K562 (cell line): Measurements from ENCODE around the gene TNNI2. TPM values are rescaled to one million over a fixed set of nuclear protein-coding genes. Genes with fewer than 3 reads are reported as not detected.

Experiments
- ATAC-seq: fragments of 200-7000 bp; cut with Tn5 transposase; 3 replicates; pipeline ENCODE4 v1.9.1; 2020; ENCODE audit warnings: moderate library complexity
- BruUV-seq: library from RNA; stranded (reverse); fragments of 400-500 nt; replicated peaks from 2 replicates; lab custom pipeline; 2021; lab: Mats Ljungman, UMichigan
- CTCF ChIA-PET: fragments of 300-600 bp; formaldehyde crosslinking; extraction: SDS; loops from one replicate; lab custom pipeline; 2021; ENCODE audit warnings: low intra/inter-chr PET ratio; lab: Yijun Ruan, JAX
- POLR2A ChIA-PET: fragments of 300-600, 350-650 bp; sonication (Branson Sonifier 250); formaldehyde crosslinking; extraction: SDS; loops from one replicate; lab custom pipeline; 2021; ENCODE audit warnings: antibody characterized with exemption, inconsistent platforms; lab: Yijun Ruan, JAX
- DNase-seq, 4 experiments: peaks; one replicate each; pipeline versions ENCODE4 v3.0.0 to v3.0.0-alpha.2; 2011 to 2018; ENCODE audit warnings: low spot score in 3 of 4, mixed read lengths in 3 of 4; ENCODE audit errors: extremely low read depth in 1 of 4
- FAIRE-seq: peaks from 2 replicates; lab custom pipeline; 2011; peaks lifted over from hg19 to GRCh38; lab: Jason Lieb, UNC
- H2AFZ ChIP-seq: 2 replicates; pipeline ENCODE4 v1.6.0; 2011; ENCODE audit warnings: low read depth, low read length, control low read depth, inconsistent platforms
- H3K27ac ChIP-seq: fragments of 200-600 bp; 3 replicates; pipeline ENCODE4 v1.8.0; 2011; ENCODE audit warnings: low read depth, mild to moderate bottlenecking, control low read depth, inconsistent platforms, low read length, moderate library complexity, mixed read lengths; ENCODE audit errors: extremely low read depth
- H3K27me3 ChIP-seq, 2 experiments: fragments of 300-600 bp in 1 of 2; 2 replicates in 1 of 2; 3 replicates in 1 of 2; pipeline versions ENCODE4 v1.6.0 to v1.8.0; 2011; ENCODE audit warnings: inconsistent platforms in 2 of 2, low read length in 2 of 2, mild to moderate bottlenecking in 1 of 2, mixed read lengths in 1 of 2, moderate library complexity in 1 of 2; ENCODE audit not compliant: control insufficient read depth in 2 of 2, insufficient read depth in 2 of 2
- H3K36me3 ChIP-seq: fragments of 300-600 bp; 3 replicates; pipeline ENCODE4 v1.8.0; 2011; ENCODE audit warnings: mild to moderate bottlenecking, low read length, inconsistent platforms; ENCODE audit not compliant: control insufficient read depth, insufficient read depth
- H3K4me1 ChIP-seq, 2 experiments: fragments of 200-600 bp in 1 of 2; replicated peaks in 1 of 2; 2 replicates in 1 of 2; 3 replicates in 1 of 2; pipeline versions ENCODE4 v1.5.1 to v1.8.0; 2011; ENCODE audit warnings: inconsistent platforms in 2 of 2, low read length in 2 of 2, mild to moderate bottlenecking in 1 of 2, mixed read lengths in 1 of 2, moderate library complexity in 1 of 2; ENCODE audit not compliant: control insufficient read depth in 2 of 2, insufficient read depth in 2 of 2
- H3K4me2 ChIP-seq: 2 replicates; pipeline ENCODE4 v1.6.1; 2011; ENCODE audit warnings: low read length, control low read depth, inconsistent platforms, mixed read lengths; ENCODE audit not compliant: insufficient read depth
- H3K4me3 ChIP-seq: fragments of 200-600 bp; sonication (generic), shearing (Covaris generic); 2 replicates; pipeline ENCODE4 v1.5.1; 2016; ENCODE audit warnings: control low read depth, inconsistent platforms
- H3K79me2 ChIP-seq: fragments of 200-600 bp; 3 replicates; pipeline ENCODE4 v1.8.0; 2011; ENCODE audit warnings: low read length, inconsistent platforms; ENCODE audit not compliant: control insufficient read depth, insufficient read depth
- H3K9ac ChIP-seq, 2 experiments: 2 replicates each; pipeline versions ENCODE4 v1.6.0 to v1.6.1; 2011; ENCODE audit warnings: low read depth in 2 of 2, low read length in 2 of 2, control low read depth in 1 of 2, inconsistent platforms in 1 of 2, mild to moderate bottlenecking in 1 of 2, mixed read lengths in 1 of 2; ENCODE audit not compliant: insufficient read depth in 1 of 2
- H3K9me1 ChIP-seq: one replicate; pipeline ENCODE4 v1.6.0; 2011; ENCODE audit warnings: inconsistent platforms, mild to moderate bottlenecking, low read length, moderate library complexity; ENCODE audit not compliant: control insufficient read depth, insufficient read depth
- H3K9me3 ChIP-seq: replicated peaks from 2 replicates; pipeline ENCODE4 v1.5.1; 2011; ENCODE audit warnings: low read depth, low read length, inconsistent platforms; ENCODE audit not compliant: control insufficient read depth, insufficient read depth
- H4K20me1 ChIP-seq: replicated peaks from 2 replicates; pipeline ENCODE4 v1.6.1; 2011; ENCODE audit warnings: low read length, inconsistent platforms, mixed read lengths; ENCODE audit not compliant: control insufficient read depth, insufficient read depth
- CREM ChIP-seq: IDR thresholded peaks from 2 replicates; pipeline ENCODE4 v1.6.1; 2014; ENCODE audit warnings: antibody characterized with exemption, low read depth
- CTCF ChIP-seq, 3 experiments: IDR thresholded peaks in 2 of 3; conservative IDR thresholded peaks in 1 of 3; 2 replicates each; pipeline ENCODE4 v1.5.1; 2011 to 2012; ENCODE audit warnings: low read length in 3 of 3, mild to moderate bottlenecking in 3 of 3, control low read depth in 2 of 3, improper control_type of control experiment in 1 of 3, inconsistent platforms in 1 of 3, low read depth in 1 of 3, mixed read lengths in 1 of 3, moderate library complexity in 1 of 3; ENCODE audit not compliant: insufficient read depth in 2 of 3
- E2F4 ChIP-seq: sonication (generic); formaldehyde crosslinking; IDR thresholded peaks from 2 replicates; pipeline ENCODE4 v1.8.0; 2022; ENCODE audit warnings: mild to moderate bottlenecking, low read depth, missing genetic modification reagents
- HBP1 ChIP-seq: fragments of 450-650 bp; formaldehyde crosslinking; IDR thresholded peaks from 2 replicates; pipeline ENCODE4 v1.4.0; 2022; ENCODE audit warnings: missing genetic modification characterization
- RAD21 ChIP-seq, 2 experiments: fragments of 250-450 bp in 1 of 2; fragments of 450-650 bp in 1 of 2; sonication (Bioruptor Pico) in 1 of 2; formaldehyde crosslinking in 1 of 2; IDR thresholded peaks in 1 of 2; conservative IDR thresholded peaks in 1 of 2; 2 replicates each; pipeline versions ENCODE4 v1.4.0 to v1.8.0; 2020 to 2022; ENCODE audit warnings: mild to moderate bottlenecking in 2 of 2, moderate library complexity in 1 of 2
- WGBS: fragments of 100-300 bp; shearing (Covaris generic); methylation state at CpG from one replicate; pipeline ENCODE4 v1.1.6; 2016; ENCODE audit warnings: low coverage, mixed read lengths; ENCODE audit not compliant: insufficient coverage; ENCODE audit errors: missing lambda C conversion rate; 5-methylcytosine and 5-hydroxymethylcytosine counted together
- in situ Hi-C: fragments of 300-500 bp; cut with MboI; formaldehyde crosslinking; loops from 4 replicates; pipeline ENCODE4 v1.15.0; 2018; ENCODE audit warnings: inconsistent platforms, mixed read lengths
- intact Hi-C: fragments of 100-400 bp; cut with micrococcal nuclease; formaldehyde crosslinking; loops from 2 replicates; pipeline ENCODE4 v1.14.2; 2022
- polyA plus RNA-seq, 8 experiments: library from polyadenylated mRNA; depleted of rRNA in 4 of 8; stranded (reverse) in 5 of 8; unstranded in 3 of 8; fragments of >200 nt; fragmentation: Nextera tagmentation in 2 of 8; fragmentation: Illumina TruSeq in 1 of 8; extraction: Ambion mirVana in 2 of 8; extraction: Trizol in 1 of 8; gene quantifications; 2 replicates each; pipeline versions ENCODE4 v1.2.1 to v1.2.3, GENCODE V29; 2011 to 2014; ENCODE audit warnings: inconsistent platforms in 1 of 8, missing spikeins in 1 of 8
- total RNA-seq, 7 experiments: library from RNA; depleted of rRNA in 6 of 7; stranded (reverse); fragments of >200 nt in 6 of 7; fragmentation: Illumina TruSeq in 2 of 7; extraction: Trizol in 2 of 7; gene quantifications; 2 replicates each; pipeline versions ENCODE4 v1.2.1 to v1.2.3, GENCODE V29; 2011 to 2021; ENCODE audit warnings: low replicate concordance in 1 of 7

Gene TNNI2
- total and polyA plus RNA-seq, 9 of the 15 experiments (the other 6 are each of a cell fraction or from before 2014, with no cell fraction given): not detected

- no peak overlapping the region for H3K27ac ChIP-seq
- no peak overlapping the region for H3K9ac ChIP-seq
- H3K4me3 ChIP-seq: no peak overlapping the region
- no peaks in the 10 kb centered on the region for H3K79me2 ChIP-seq
- no peak overlapping the region for H3K4me2 ChIP-seq
- H3K4me1 ChIP-seq: peaks cover 0 to 44% of the 10 kb centered on the region in 2 experiments; a peak in 2 of 5 replicates
- H3K27me3 ChIP-seq: peaks cover 0 to 44% of the 10 kb centered on the region in 2 experiments; a peak in 3 of 5 replicates
- DNase-seq (peak; percentile 55 to 65 (median 62)), FAIRE-seq (no peak), ATAC-seq (peak; percentile 44; the same call in 2 of the 3 replicates)
- H4K20me1 ChIP-seq: peaks cover 7% of the 10 kb centered on the region
- whole genome bisulfite sequencing: 0% methylated on average over 15 of the region's 15 CpGs
- no peaks in the 10 kb centered on the region for H3K9me3 ChIP-seq
- no TSS peak for BruUV-seq
- no peaks in the 10 kb centered on the region for H3K36me3 ChIP-seq
- TF ChIP-seq CTCF (IDR thresholded peaks at IDR 0.05 in 2 of 3, conservative IDR thresholded peaks at IDR 0.05 in 1 of 3; ENCODE audit: insufficient read depth in 2 of 3, low read depth in 1 of 3, low read length in 3 of 3) (peak; percentile 41 to 54 (median 46); a peak in 5 of 6 replicates), CREM (peak; percentile 64), RAD21 (CRISPR knock-in tag; conservative IDR thresholded peaks at IDR 0.05 in 1 of 2, IDR thresholded peaks at IDR 0.05 in 1 of 2) (peak in 1 of 2 experiments; percentile 19; a peak in 1 of 4 replicates), HBP1 (no peak), E2F4 (no peak)
- H3K9me1 ChIP-seq: no peaks in the 10 kb centered on the region
- in situ Hi-C loops: no loop called here
- ChIA-PET CTCF (interaction anchor here (0.6 to 2.6 kb wide), 3 partner anchors 54 to 133 kb away, joined by 5 to 16 read pairs (median 6); no protein-coding TSS in a partner anchor), POLR2A (no interaction called here)
- H2AFZ ChIP-seq: no peak overlapping the region
- intact Hi-C loops: loop anchor here (5.0 kb wide), 1 partner anchor 326 kb away; no protein-coding TSS in a partner anchor
Observed at GRCh38 chr11:1826552-1827094, 12.2 kb upstream of the TNNI2 start.
